Chondrocyte (in vitro differentiated cells): ENCODE results near the gene FAM8A1. TPM values are rescaled to one million over a fixed set of nuclear protein-coding genes. Genes with fewer than 3 reads are reported as not detected.

Source experiments
- DNase-seq: peaks from one replicate; pipeline ENCODE4 v3.0.0; 2021; ENCODE audit warnings: mixed read lengths, low spot score
- H3K27ac Mint-ChIP-seq: one replicate; pipeline ENCODE4 v1.8.0; 2021; ENCODE audit warnings: mild to moderate bottlenecking, moderate library complexity, mixed read lengths; ENCODE audit not compliant: unreplicated experiment
- H3K27me3 Mint-ChIP-seq: 2 replicates; pipeline ENCODE4 v1.8.0; 2021; ENCODE audit warnings: low read depth, mixed read lengths
- H3K36me3 Mint-ChIP-seq: 2 replicates; pipeline ENCODE4 v1.8.0; 2021; ENCODE audit warnings: low read depth, mixed read lengths
- H3K4me1 Mint-ChIP-seq: 2 replicates; pipeline ENCODE4 v1.8.0; 2021; ENCODE audit warnings: low read depth, mild to moderate bottlenecking, mixed read lengths
- H3K4me3 Mint-ChIP-seq: one replicate; pipeline ENCODE4 v1.8.0; 2021; ENCODE audit warnings: mild to moderate bottlenecking, moderate library complexity, mixed read lengths; ENCODE audit not compliant: unreplicated experiment
- H3K9me3 Mint-ChIP-seq: 2 replicates; pipeline ENCODE4 v1.8.0; 2021; ENCODE audit warnings: low read depth, mixed read lengths
- CTCF ChIP-seq: fragments of 200-600 bp; sonication (generic); IDR thresholded peaks from 2 replicates; pipeline ENCODE4 v1.5.0; 2021; ENCODE audit warnings: antibody characterized with exemption, mild to moderate bottlenecking, moderate library complexity
- total RNA-seq: library from RNA; stranded (reverse); gene quantifications from 3 replicates; pipeline ENCODE4 v1.2.1, GENCODE V29; 2021

Gene FAM8A1
- total RNA-seq, 1 donor from 2014 or later: 26.4 TPM

GRCh38 chr6:17621003-17621402, 20.9 kb downstream of the FAM8A1 start:
- Mint-ChIP-seq H3K27me3 (no peaks in the 10 kb centered on the region), H3K4me3 (no peak overlapping the region), H3K36me3 (peaks cover 22% of the 10 kb centered on the region), H3K4me1 (peaks cover 4% of the 10 kb centered on the region), H3K27ac (no peak overlapping the region), H3K9me3 (no peaks in the 10 kb centered on the region)
- DNase-seq: no peak
- TF ChIP-seq CTCF: no peak

- no peak for DNase-seq
- Mint-ChIP-seq H3K4me1 (peaks cover 4% of the 10 kb centered on the region), H3K27ac (no peak overlapping the region), H3K27me3 (no peaks in the 10 kb centered on the region), H3K4me3 (no peak overlapping the region), H3K36me3 (peaks cover 17% of the 10 kb centered on the region), H3K9me3 (no peaks in the 10 kb centered on the region)
- no peak for TF ChIP-seq CTCF
These were observed 22.0 kb downstream of the FAM8A1 start for GRCh38 chr6:17622144-17622543.

- TF ChIP-seq CTCF: no peak
- Mint-ChIP-seq H3K4me3 (no peak overlapping the region), H3K9me3 (no peaks in the 10 kb centered on the region), H3K4me1 (peaks cover 3% of the 10 kb centered on the region), H3K36me3 (peaks cover 15% of the 10 kb centered on the region), H3K27me3 (no peaks in the 10 kb centered on the region), H3K27ac (no peak overlapping the region)
- no peak for DNase-seq
These were observed 24.3 kb downstream of the FAM8A1 start for GRCh38 chr6:17624396-17624795.

- peaks cover 31% of the 10 kb centered on the region for H3K36me3 Mint-ChIP-seq
- peaks cover 20% of the 10 kb centered on the region for H3K4me1 Mint-ChIP-seq
- H3K27me3 Mint-ChIP-seq: no peaks in the 10 kb centered on the region
- TF ChIP-seq CTCF: no peak
- H3K4me3 Mint-ChIP-seq: no peak overlapping the region
- no peak for DNase-seq
- H3K27ac Mint-ChIP-seq: no peak overlapping the region
- no peaks in the 10 kb centered on the region for H3K9me3 Mint-ChIP-seq
These were observed 28.8 kb downstream of the FAM8A1 start for GRCh38 chr6:17628873-17629272.

GRCh38 chr6:17629824-17630510, 29.9 kb downstream of the FAM8A1 start:
- Mint-ChIP-seq H3K27ac (peak overlapping the region; percentile 50), H3K9me3 (no peaks in the 10 kb centered on the region), H3K36me3 (peaks cover 32% of the 10 kb centered on the region), H3K4me1 (peaks cover 23% of the 10 kb centered on the region), H3K4me3 (no peak overlapping the region), H3K27me3 (no peaks in the 10 kb centered on the region)
- no peak for DNase-seq
- TF ChIP-seq CTCF: no peak
